GM21786 (cell line): ENCODE data around the gene GTF3C5.
"Not testable (repeated sequence)": the region's sequence is repeated elsewhere in the genome, so short reads cannot be mapped to it uniquely, and the experiment has no call there.

Source experiments
- ATAC-seq: cut with Tn5 transposase; IDR thresholded peaks from one replicate; pipeline ENCODE4 v1.9.1; 2021; ENCODE audit not compliant: unreplicated experiment

GTF3C5 gene

DNA sequence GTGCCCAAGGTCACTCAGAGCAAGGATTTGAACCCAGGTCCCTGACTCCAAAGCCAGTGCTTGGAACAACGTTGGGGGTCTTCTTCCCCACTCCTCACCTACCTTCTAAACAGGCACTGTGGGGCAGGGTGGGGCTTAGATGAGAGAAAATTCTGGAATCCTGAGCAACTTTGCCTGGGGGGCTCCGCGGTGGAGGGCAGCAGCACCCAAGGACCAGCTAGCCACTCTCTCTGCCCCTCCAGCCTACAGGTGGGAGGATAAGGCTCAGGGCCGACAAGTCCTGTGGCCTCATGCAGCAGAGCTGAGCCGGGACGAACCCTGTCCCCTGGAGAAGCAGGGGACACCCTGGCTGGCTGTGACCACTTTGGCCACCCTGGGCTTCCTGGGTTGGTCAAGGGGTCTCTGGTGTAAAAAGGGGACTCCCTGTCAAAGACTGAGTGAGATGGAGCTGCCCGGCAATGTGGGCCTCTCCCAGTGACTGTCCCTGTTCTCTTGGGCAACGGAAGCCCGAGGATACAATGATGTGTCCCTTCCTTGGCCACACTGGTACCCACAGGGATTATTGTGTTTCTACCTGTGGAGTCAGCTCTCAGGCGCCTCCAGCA lies 57.5 kb downstream of the GTF3C5 start:
- no peak for ATAC-seq

GRCh38 chr9:133088756-133089155 lies 58.0 kb downstream of the GTF3C5 start:
- no peak for ATAC-seq

DNA sequence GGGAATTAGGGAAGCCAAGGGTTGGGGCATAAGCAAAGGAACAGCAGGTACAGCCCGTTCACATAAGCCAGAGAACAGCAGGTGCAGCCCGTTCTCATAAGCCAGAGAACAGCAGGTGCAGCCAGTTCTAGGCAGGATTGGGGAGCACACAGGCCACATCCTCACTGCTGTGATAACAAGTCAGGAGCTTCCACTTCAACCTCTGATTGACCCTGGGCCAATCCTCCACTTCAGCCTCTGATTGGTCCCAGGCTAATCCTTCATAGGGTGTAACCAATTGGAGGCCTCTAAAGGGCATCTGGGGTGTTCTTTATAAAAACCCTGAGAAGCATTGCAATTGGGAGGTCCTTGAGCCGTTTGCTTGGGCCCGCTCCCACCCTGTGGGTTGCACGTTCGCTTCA lies 58.5 kb downstream of the GTF3C5 start:
- no peak for ATAC-seq

DNA sequence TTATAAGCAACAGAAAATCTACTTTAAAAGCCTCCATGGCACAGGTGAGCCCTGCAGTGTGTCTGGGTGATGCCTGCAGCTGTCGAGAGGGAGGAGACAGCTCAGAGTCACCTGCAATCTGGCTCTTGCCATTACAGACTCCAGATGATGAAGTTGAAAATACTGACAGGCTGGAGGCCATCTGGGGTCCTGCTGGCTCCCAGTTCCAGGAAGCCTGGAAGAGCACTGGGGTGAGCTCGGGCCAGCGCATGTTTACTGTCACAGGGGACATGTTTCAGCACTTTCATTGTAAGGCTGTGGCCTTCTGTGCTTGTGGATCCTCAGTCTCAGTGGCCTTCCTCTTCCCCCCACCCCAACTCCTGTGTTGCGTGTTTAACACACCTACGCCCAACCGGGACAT lies 59.4 kb downstream of the GTF3C5 start:
- ATAC-seq: no peak

DNA sequence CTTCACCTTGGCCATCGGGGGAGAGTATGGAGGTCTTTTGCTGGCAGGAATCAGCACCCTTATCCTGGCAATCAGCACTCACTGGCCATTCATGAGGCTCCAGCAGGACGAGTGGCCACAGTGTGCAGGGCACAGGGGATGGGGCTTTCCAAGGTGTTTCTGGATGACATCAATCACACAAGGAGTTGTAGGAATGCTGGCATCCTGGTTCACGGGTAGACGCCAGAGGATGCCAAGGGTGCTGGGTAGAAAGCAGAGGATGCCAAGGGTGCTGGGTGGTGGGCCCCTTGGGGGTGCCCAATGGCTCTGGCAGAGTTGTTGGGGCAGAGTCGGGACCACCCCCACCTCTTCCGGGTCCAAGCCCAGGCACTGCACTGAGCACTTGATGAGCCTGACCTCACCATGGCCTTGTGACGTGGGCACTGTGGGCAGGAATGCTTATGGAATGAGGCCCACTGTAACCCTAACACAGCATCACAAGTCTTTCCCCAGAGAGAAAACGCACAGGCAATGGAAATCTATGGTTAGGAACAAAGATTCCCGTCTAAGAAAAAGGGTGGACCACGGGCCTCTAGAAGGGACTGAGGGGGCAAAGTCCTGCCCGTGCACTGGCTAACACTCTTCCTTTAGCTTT lies 60.1 kb downstream of the GTF3C5 start:
- ATAC-seq: no peak

DNA sequence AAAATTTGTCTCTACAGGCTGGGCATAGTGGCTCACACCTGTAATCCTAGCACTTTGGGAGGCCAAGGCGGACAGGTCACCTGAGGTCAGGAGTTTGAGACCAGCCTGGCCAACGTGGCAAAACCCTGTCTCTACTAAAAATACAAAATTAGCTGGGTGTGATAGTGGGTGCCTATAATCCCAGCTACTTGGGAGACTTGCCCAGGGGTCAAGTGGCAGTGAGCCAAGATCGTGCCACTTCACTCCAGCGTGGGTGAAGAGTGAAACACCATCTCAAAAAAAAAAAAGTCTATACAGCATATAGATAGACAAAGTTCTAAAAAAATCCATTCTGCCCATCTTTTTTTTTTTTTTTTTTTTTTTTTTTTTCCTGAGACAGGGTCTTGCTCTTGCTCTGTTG lies 63.6 kb downstream of the GTF3C5 start:
- ATAC-seq: not testable (repeated sequence)

- no peak for ATAC-seq
Measured at GRCh38 chr9:133094842-133095393, 64.1 kb downstream of the GTF3C5 start.

GRCh38 chr9:133098104-133098754 lies 67.4 kb downstream of the GTF3C5 start:
- no peak for ATAC-seq

- no peak for ATAC-seq
Measured at GRCh38 chr9:133098871-133099270, 68.1 kb downstream of the GTF3C5 start.

DNA sequence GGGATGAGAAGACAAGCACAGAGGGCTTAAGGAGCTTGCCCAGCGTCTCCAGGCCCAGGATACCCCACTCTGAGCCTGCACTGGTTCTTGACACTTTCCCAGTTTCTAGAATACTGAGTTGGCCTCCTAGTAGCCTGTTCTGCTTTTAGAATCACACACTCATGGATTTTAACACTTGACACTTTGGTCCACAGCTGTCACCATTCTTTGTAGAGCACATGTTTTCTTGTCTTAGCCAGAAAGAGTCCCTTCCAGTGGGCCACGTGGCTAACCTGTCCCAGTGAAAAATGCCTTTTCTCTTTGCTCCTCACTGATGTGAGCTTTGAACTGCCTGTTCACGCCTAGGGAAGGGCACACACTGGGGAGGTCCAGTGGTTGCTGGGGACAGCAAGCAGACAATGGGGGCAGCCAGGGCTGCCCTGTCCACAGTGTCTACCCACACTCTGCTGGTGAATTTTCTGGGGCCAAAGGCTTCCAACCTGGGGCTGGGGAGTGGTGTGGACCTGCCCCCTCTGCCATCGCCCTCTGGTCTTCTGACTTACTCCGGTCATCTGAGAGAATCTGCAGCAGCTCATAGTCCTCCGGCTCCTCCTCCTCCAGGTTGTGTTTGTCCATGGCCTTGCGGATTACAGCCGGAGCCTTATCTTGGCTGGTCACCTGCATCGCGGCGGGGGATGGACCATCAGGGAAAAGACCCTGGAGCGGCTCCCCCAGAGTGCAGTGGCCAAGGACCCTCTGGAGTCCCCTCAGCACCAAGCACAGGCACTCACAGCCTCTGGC lies 69.1 kb downstream of the GTF3C5 start:
- ATAC-seq: no peak

GRCh38 chr9:133100506-133101355 lies 69.9 kb downstream of the GTF3C5 start:
- no peak for ATAC-seq

DNA sequence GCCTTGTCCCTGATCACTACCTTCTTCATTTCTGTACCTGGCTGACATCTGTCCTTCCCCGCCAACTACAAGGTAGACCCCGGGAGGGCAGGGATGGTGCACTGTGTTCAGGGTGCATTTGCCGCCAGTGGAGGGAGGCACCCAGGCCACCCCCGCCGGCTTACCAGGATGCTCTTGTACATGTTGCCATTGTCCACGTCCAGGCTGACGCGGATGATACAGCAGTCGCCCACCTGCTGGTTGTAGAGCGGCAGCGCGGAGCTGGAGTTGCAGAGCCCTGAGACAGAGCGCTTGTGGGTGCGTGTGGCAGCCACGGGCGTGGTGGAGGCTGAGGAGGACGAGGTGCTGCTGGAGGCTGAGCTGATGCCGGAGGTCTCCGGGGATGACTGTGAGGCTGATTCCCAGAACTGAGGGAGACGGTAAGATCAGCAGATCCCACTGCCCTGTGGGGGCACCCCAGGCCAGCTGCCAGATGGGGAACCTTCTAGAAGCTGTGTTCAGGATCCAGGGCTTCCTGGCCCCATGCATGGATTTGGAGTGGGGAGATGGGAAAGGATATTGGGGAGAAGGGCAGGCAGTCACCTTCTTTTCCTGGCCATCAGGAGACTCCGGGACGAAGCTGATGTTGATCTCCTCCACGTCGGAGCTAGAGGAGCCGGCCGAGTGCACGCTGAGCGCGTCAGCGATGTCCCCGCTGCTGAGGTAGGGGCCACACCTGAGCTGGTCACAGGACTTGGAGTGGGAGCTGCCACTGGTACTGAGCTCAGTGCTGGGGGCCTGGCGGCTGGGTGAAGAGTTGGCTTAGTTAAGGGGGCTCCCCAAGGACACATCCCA lies 70.8 kb downstream of the GTF3C5 start:
- ATAC-seq: no peak

- no peak for ATAC-seq
Measured at GRCh38 chr9:133102190-133103021, 71.6 kb downstream of the GTF3C5 start.

- no peak for ATAC-seq
Measured at GRCh38 chr9:133103183-133103986, 72.6 kb downstream of the GTF3C5 start.

GRCh38 chr9:133103987-133104505 lies 73.2 kb downstream of the GTF3C5 start:
- ATAC-seq: no peak

DNA sequence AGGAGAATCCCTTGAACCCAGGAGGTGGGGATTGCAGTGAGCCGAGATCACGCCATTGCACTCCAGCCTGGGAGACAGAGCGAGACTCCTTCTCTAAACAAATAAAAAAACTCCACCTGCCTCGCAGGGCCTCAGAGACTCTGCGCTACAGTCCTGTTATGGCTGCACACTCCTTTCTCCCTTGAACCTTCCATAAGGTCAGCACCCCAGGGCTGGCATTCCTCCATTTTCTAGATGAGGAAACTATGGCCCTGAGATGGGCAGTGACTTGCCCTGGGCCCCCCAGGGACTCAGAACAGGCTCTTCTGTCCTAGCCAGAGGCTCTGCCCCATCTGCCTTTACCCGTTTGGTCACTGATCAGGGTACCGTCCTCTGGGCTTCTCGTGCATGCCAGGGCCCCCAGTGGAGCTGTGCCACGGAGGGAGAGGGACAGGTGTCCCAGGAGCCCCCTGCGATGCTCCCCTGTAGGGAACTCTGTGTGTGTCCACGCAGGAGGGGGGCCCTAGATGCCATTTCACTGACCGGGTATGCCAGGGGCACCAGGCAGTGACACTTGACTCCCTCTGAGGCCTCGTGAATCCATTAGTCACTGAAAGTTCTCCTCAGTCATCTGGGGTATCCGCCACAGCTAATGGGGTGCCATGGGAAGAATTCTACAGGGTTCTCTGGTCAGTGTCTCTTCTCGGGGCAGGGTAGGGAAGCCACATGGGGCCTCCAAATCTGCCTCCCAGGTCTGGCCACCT lies 74.1 kb downstream of the GTF3C5 start:
- ATAC-seq: no peak

DNA sequence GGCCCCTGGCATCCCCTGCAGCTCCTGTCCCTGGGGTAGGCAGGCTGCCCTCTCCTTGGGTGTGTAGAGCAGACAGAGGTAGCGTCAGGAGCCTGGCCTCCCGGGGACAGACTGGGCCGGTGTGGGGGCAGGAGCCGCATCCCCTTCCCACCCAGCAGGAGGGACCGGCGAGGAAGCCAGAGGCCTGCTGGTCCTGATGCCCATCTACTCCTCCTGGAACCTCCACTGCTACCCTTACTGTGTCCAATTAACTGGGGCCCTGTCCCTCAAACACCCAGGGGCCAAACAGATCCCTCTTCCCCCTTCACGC lies 74.6 kb downstream of the GTF3C5 start:
- ATAC-seq: no peak
